Measurements from ENCODE around the gene PGPEP1. TPM values are rescaled to one million over a fixed set of nuclear protein-coding genes. Genes with fewer than 3 reads are reported as not detected.

Gene PGPEP1
- total RNA-seq, 1 experiment from 2014 or later: 11.4 TPM

DNA sequence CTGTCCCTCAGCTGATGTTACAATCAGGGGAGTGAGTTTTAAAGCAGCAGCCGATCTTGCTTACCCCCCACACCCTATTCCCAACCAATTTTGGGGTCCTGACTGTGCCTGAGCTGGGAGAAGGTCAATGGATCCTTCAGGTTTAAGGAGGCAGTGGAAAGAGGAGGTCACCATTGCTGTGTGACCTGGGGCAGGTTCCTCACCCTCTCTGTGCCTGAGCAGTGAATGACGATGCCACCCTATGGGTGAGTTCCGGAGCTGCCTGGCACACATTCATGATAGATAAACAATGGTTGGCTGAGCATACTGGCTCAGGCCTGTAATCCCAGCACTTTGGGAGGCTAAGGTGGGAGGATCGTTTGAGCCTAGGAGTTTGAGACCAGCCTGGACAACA is 38.7 kb upstream of the PGPEP1 start:
- H2AFZ ChIP-seq (ENCODE audit: low read length): no peak overlapping the region
- CTCF ChIA-PET: interaction anchor here (1.3 kb wide), 1 partner anchor 22 kb away, joined by 18 read pairs; no protein-coding TSS in a partner anchor
- H3K4me3 ChIP-seq (ENCODE audit: low read length): no peak overlapping the region
- H3K9me2 ChIP-seq (replicated peaks; ENCODE audit: low read length): no peaks in the 10 kb centered on the region
- TF ChIP-seq EZH2 (IDR thresholded peaks at IDR 0.05; ENCODE audit: low read length, unreplicated experiment) (no peak), EZH2phosphoT487 (IDR thresholded peaks at IDR 0.05; ENCODE audit: borderline replicate concordance, low read length) (no peak), CTCF (conservative IDR thresholded peaks at IDR 0.05; ENCODE audit: low read depth, low read length) (no peak)
- H3F3A ChIP-seq (ENCODE audit: low read length, unreplicated experiment): no peaks in the 10 kb centered on the region
- POLR2A ChIA-PET (ENCODE audit: unreplicated experiment): interaction anchor here (0.8 kb wide), 1 partner anchor 20 kb away, joined by 4 read pairs; the partner anchor contains the start of gene JUND
- intact Hi-C loops (cut with micrococcal nuclease): no loop called here
- no peak overlapping the region for H3K9ac ChIP-seq (ENCODE audit: low read length)
- no peaks in the 10 kb centered on the region for H3K9me3 ChIP-seq (ENCODE audit: low read length)
- no peaks in the 10 kb centered on the region for H3K36me3 ChIP-seq (ENCODE audit: low read depth, low read length)
- H3K79me2 ChIP-seq (ENCODE audit: low read length): no peaks in the 10 kb centered on the region
- BruUV-seq (replicated peaks): no TSS peak
- H4K20me1 ChIP-seq (ENCODE audit: low read length): no peaks in the 10 kb centered on the region
- ATAC-seq: no peak
- peaks cover 19% of the 10 kb centered on the region for H3K4me1 ChIP-seq (ENCODE audit: insufficient read depth, low read length)
- H3K4me2 ChIP-seq (ENCODE audit: low read length): no peak overlapping the region
- no peak overlapping the region for H3K27ac ChIP-seq (ENCODE audit: low read length)
- H3K27me3 ChIP-seq (ENCODE audit: low read length): no peaks in the 10 kb centered on the region
- no peak for DNase-seq

DNA sequence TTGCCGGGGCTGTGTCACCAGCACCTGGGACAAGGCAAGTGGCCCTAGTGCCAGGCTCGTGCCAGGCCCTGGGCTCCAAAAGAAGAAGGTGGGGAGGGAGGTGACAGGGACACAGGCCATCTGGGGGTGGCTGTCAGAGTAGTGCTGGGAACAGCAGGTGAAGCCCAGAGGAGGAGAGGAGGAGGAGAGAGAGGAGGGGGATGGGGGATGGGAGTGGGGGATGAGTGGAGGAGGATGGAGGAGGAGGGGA is 36.3 kb upstream of the PGPEP1 start:
- H3K9me3 ChIP-seq (ENCODE audit: low read length): no peaks in the 10 kb centered on the region
- H3K4me3 ChIP-seq (ENCODE audit: low read length): no peak overlapping the region
- no peak for DNase-seq
- POLR2A ChIA-PET (ENCODE audit: unreplicated experiment): interaction anchor here (0.6 to 1.0 kb wide), 2 partner anchors 22 to 253 kb away, joined by 3 read pairs; partner anchors contain the start of gene JUND
- no peaks in the 10 kb centered on the region for H4K20me1 ChIP-seq (ENCODE audit: low read length)
- no peak for TF ChIP-seq EZH2 (IDR thresholded peaks at IDR 0.05; ENCODE audit: low read length, unreplicated experiment)
- no peaks in the 10 kb centered on the region for H3F3A ChIP-seq (ENCODE audit: low read length, unreplicated experiment)
- no peak overlapping the region for H3K27ac ChIP-seq (ENCODE audit: low read length)
- H3K4me1 ChIP-seq (ENCODE audit: insufficient read depth, low read length): peaks cover 19% of the 10 kb centered on the region
- H3K9me2 ChIP-seq (replicated peaks; ENCODE audit: low read length): no peaks in the 10 kb centered on the region
- peak overlapping the region; percentile 46; the same call in 1 of the 2 replicates for H3K4me2 ChIP-seq (ENCODE audit: low read length)
- no peaks in the 10 kb centered on the region; the same call in 1 of the 2 replicates for H3K36me3 ChIP-seq (ENCODE audit: low read depth, low read length)
- no TSS peak for BruUV-seq (replicated peaks)
- no peaks in the 10 kb centered on the region for H3K27me3 ChIP-seq (ENCODE audit: low read length)
- intact Hi-C loops (cut with micrococcal nuclease): no loop called here
- ATAC-seq: no peak; the same call in 1 of the 2 replicates
- CTCF ChIA-PET: interaction anchor here (1.3 kb wide), 1 partner anchor 24 kb away, joined by 4 read pairs; no protein-coding TSS in a partner anchor
- H3K79me2 ChIP-seq (ENCODE audit: low read length): no peaks in the 10 kb centered on the region
- no peak overlapping the region for H3K9ac ChIP-seq (ENCODE audit: low read length)
- no peak overlapping the region for H2AFZ ChIP-seq (ENCODE audit: low read length)

- Histone ChIP-seq H4K20me1 (ENCODE audit: low read length) (no peaks in the 10 kb centered on the region), H3K4me1 (ENCODE audit: insufficient read depth, low read length) (peaks cover 19% of the 10 kb centered on the region), H3K79me2 (ENCODE audit: low read length) (no peaks in the 10 kb centered on the region), H3K9ac (ENCODE audit: low read length) (no peak overlapping the region), H3K4me2 (ENCODE audit: low read length) (peak overlapping the region; percentile 46), H3K9me2 (replicated peaks; ENCODE audit: low read length) (no peaks in the 10 kb centered on the region), H2AFZ (ENCODE audit: low read length) (no peak overlapping the region), H3K4me3 (ENCODE audit: low read length) (no peak overlapping the region), H3K27me3 (ENCODE audit: low read length) (no peaks in the 10 kb centered on the region), H3K27ac (ENCODE audit: low read length) (no peak overlapping the region), H3K36me3 (ENCODE audit: low read depth, low read length) (no peaks in the 10 kb centered on the region; the same call in 1 of the 2 replicates), H3K9me3 (ENCODE audit: low read length) (no peaks in the 10 kb centered on the region), H3F3A (ENCODE audit: low read length, unreplicated experiment) (no peaks in the 10 kb centered on the region)
- no TSS peak for BruUV-seq (replicated peaks)
- TF ChIP-seq CTCF (conservative IDR thresholded peaks at IDR 0.05; ENCODE audit: low read depth, low read length): no peak
- TF ChIP-seq EZH2phosphoT487 (IDR thresholded peaks at IDR 0.05; ENCODE audit: borderline replicate concordance, low read length): no peak
- TF ChIP-seq EZH2 (IDR thresholded peaks at IDR 0.05; ENCODE audit: low read length, unreplicated experiment): no peak
- DNase-seq (peak; percentile 34), ATAC-seq (peak; percentile 66)
- POLR2A ChIA-PET (ENCODE audit: unreplicated experiment): interaction anchor here (0.6 to 1.0 kb wide), 2 partner anchors 23 to 253 kb away, joined by 3 read pairs; partner anchors contain the start of gene JUND
- CTCF ChIA-PET: interaction anchor here (1.3 kb wide), 1 partner anchor 25 kb away, joined by 4 read pairs; no protein-coding TSS in a partner anchor
- intact Hi-C loops (cut with micrococcal nuclease): no loop called here
These were observed 35.7 kb upstream of the PGPEP1 start for GRCh38 chr19:18304458-18305310.
